GM21825 (cell line): ENCODE data around the gene JAM2.
"Not testable (repeated sequence)": the region's sequence is repeated elsewhere in the genome, so short reads cannot be mapped to it uniquely, and the experiment has no call there.

Experiments used
- ATAC-seq: cut with Tn5 transposase; IDR thresholded peaks from one replicate; pipeline ENCODE4 v1.9.1; 2021; ENCODE audit warnings: mild to moderate bottlenecking, moderate library complexity; ENCODE audit not compliant: unreplicated experiment

Gene JAM2

GRCh38 chr21:25638660-25639550 is at the start of gene JAM2:
Gene JAM2, plus strand, starts transcription at chr21:25639258. Its CDS starts 564 bp downstream, at chr21:25639822.
- ATAC-seq: peak; percentile 49

DNA sequence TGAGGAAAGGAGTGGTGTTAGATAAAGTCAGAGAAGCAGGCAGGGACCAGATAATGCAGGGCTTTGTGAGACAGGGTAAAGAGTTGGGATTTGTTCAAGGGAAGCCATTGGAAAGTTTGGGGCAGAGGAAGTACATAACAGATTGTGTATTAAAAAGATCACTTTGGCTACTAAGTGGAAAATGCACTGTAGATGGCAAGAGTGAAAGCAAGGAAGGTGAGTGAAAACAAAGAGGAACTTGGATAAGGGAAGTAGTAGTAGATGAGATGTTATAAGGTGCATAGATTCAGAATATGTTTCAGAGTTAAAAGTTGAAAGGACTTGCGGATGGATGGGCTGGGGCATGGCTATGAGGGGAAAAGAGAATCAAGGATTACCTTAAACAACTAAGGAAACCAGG is 49.2 kb upstream of the JAM2 start:
- no peak for ATAC-seq

DNA sequence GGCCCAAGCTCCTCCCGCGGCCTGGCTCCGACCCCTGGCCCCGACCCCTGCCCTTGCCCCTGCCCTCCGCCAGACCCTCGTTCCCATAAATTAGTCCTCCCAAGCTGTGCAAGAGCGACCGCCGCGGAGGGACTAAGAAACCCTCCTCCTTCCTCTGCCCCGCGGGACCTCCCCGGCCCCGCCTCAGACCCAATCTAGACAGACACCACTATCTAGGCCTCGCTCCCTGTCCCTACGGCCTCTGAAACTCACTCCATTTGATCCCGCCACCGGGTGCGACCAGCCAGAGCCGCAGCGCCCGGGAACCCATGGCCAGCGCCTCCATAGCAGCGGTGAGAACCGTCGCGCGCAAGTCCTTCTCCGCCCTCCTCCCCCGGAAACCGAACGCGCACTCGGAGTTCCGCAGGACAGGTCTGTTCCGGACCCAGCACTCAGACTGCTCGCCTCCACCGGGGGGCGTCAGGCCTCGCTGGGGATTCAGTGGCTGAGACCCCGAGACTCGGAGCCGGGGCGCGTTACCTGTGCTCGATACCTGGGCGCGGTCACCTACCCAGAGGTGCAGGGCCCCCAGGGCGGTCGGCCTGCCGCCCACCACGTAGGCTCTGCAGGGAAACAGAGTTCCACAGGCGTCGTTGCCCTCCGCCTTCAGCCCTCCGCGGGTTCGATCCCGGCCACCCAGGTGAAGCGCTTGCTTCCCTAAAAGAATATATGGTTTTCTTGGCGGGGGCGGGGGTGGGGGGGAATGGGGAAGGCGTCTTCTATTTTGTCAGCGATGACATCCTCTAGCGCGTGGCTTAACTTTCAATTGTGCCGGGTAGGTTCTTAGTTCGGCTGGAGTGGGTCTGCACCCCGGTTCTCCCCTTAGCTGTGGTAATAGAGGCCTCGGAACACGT is 31.7 kb upstream of the JAM2 start, which contains the start of gene MRPL39:
Gene MRPL39 (minus strand): TSS at position 331 of the 893 bp plus-strand sequence. CDS start 6 bp downstream, at position 325.
- peak; percentile 94 for ATAC-seq

DNA sequence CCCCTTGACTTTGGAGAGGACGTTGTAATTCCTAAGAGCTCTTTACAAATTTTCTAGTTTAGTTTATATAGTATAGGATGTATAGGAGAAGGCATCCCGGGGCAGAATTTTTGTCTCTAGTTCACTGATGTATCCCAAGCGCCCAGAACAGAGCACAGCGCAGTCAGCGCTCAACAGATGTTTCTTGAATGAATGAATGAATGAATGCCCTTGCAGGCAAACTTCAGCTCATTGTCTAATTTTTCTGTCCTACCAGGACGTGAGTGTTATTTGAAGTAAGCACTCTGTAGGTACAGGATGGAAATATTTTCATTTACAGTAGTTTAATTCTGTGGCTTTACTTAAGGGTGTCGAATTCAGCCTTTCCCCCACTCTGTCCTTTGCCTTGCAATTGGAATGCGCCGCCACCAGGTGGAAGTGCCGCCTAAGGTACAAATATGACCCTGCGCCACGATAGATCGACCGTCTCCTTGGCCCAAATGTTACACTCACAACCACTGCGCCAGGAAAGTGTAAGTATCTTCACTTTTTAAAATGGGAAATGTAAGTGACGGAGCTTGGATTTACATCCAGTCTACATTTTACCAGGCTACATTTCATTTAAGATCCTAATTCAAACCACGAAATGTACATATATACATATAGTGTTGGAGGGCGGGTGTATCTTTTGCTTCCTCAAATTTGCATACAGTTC is 30.9 kb upstream of the JAM2 start:
- peak; percentile 82 for ATAC-seq

- no peak for ATAC-seq
Measured at GRCh38 chr21:25614441-25614840, 24.6 kb upstream of the JAM2 start.

- ATAC-seq: no peak
Measured at GRCh38 chr21:25615880-25616279, 23.2 kb upstream of the JAM2 start.

DNA sequence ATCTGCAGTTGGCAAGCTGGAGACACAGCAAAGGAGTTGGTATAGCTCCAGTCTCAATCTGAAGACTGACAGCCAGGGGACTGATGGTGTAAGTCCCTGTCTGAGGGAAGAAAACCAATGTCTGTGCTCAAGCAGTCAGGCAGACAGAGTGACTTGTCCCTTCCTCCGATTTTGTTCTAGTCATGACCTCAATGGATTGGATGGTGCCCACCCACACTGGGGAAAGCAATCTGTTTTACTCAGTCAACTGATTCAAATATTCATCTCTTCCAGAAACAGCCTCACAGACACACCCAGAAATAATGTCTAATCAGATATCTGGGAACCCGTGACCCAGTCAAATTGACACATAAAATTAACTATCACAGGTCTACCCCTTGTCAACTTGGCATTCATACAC is 19.9 kb upstream of the JAM2 start:
- no peak for ATAC-seq

- ATAC-seq: no peak
Measured at GRCh38 chr21:25624511-25624910, 14.5 kb upstream of the JAM2 start.

DNA sequence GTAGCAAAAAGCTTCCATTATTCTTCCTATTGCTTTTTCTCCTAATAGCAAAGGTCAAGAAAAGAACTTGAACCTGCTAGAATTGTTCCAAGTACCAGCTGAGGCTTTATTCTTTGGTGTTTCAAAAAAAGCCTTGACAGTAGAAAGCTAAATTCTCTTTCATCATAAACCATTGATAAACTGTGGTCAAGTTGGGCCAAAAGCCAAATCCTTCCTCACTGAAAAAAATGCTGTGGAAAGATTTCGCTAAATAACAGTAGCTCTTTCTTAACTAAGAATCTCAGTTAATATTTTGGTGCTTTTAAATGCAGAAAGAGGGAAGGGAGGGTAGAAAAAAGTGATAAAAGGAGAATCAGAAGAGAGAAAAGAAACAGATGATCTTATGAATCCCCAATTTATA is 14.0 kb upstream of the JAM2 start:
- no peak for ATAC-seq

- not testable (repeated sequence) for ATAC-seq
Measured at GRCh38 chr21:25625776-25626555, 13.1 kb upstream of the JAM2 start.

- ATAC-seq: no peak
Measured at GRCh38 chr21:25626757-25627156, 12.3 kb upstream of the JAM2 start.

DNA sequence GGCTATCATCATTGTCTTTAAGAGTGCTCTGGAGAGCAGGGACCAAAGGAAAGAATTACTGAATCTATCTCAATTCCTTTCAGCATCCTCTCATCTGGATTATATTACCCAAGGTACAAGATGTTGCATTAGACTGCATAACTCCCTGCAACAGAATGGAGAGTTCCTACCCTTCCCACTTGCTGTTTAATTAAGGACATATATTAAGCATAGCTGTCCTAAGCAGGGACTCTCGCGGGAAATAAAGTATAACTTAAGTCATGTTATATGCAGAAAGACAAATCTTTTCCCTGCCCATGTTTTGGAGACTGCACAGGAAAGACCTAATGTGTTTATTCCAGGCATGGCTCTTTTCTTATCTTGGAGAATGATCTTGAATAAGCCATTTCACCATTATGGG is 6.8 kb upstream of the JAM2 start:
- no peak for ATAC-seq

DNA sequence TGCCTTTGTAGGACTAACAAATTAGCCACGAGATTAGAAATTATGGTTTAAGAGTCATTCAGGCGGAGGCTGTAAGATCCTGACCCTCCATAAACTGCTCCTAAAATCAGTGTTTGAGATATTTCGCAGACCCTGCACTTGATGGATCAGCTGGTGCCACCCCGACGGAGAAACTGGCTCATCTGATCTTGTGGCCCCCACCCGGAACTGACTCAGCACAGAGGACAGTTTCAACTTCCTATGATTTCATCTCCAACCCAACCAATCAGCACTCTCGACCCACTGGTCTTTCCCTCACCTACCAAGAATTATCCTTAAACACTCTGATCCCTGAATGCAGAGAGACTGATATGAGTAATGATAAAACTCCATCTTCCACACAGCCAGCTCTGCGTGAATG is 3.7 kb upstream of the JAM2 start:
- ATAC-seq: no peak

DNA sequence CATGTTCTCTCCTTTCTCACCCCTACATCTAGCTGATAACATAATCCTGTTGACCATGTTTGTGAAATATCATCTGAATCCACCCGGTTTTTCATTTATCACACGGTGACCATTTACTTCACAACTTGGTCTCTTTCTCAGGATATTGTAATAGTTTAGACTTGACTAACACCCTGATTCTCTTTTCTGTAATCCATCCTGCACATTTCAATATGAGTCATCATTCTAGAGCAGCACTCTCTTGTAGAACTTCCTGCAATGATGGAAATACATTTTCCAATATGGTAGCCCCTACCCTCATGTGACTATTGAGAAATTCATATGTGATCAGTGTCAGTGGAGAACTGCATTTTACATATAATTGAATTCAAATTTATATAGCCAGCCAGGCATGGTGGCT is 2.3 kb upstream of the JAM2 start:
- ATAC-seq: no peak

DNA sequence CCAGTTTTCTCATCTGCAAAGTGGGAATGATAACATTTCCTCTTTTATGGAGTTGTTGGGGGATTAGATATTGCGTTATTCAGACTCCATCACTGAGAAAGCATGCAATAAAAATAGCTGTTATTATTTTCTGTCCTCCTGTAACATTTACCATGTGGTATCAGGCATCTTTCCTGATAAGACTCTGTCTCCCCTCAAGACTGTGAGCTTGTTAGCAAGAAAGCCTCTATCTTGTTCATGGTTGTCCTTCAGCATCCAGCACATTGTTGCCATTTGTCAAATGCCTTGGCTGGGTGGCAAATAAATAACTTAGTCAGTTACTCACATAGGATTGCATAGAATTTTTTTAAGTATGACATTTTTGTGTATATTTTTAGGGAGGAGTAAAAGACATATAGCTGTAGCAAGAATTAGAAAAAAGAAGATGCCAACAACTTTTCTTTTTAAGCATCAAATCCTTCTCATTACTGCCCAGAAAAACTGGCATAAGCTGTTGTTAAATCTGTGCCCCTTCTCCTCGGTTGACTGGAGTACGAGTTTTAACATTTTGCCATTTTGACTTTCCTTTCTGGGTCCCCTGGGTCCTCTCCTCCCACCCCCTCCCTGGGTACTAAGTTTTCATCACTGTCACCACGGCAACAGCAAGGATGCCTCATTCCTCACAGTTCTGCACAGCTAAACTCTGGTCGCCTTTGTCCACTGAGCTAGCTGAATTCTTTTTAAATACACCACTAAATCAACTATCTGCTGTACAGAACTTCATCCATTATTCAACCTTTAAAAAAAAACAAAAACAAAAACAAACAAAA is 1.0 kb upstream of the JAM2 start:
- no peak for ATAC-seq

- peak; percentile 80 for ATAC-seq
Measured at GRCh38 chr21:25639551-25640201, 618 bp downstream of the JAM2 start.

- ATAC-seq: peak; percentile 26
Measured at GRCh38 chr21:25640202-25640942, 1.3 kb downstream of the JAM2 start.

DNA sequence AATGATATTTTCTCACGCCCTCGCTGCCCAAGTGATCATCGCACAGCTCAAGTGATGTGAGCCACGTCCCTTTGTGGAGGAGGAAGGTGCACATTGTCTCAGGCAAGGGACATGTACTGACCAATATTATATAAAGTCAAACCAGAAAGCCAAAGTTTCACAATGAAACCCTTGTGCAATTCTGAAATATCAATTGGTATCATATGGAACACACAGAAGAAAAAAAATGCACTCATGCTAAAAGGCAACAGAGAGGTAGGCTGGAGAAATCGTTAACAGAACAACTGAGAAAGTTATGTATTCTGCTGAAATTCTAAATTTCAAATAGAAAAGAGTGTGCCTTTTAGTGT is 1.9 kb downstream of the JAM2 start:
- ATAC-seq: no peak
